Measurements from ENCODE around the gene RENBP.

GRCh38 chrX:153991013-153991580 is 46.7 kb upstream of the RENBP start:
- no peak for TF ChIP-seq POLR2A (IDR thresholded peaks at IDR 0.05; ENCODE audit: low read depth, low read length)
- TF ChIP-seq POLR2AphosphoS5 (IDR thresholded peaks at IDR 0.05; ENCODE audit: low read depth, low read length) = no peak

All from GM12892 (cell line).